HG02884 (cell line): ENCODE results near the gene CNTNAP2.
A peak's percentile ranks its signal among the peaks of the same experiment; 100 is the strongest.
"Not testable (repeated sequence)": the region's sequence is repeated elsewhere in the genome, so short reads cannot be mapped to it uniquely, and the experiment has no call there.

Experiments
- ATAC-seq: cut with Tn5 transposase; IDR thresholded peaks from one replicate; pipeline ENCODE4 v1.9.1; 2021; ENCODE audit warnings: mild to moderate bottlenecking, moderate library complexity; ENCODE audit not compliant: unreplicated experiment

CNTNAP2 gene

GRCh38 chr7:148299350-148300276, 2183.0 kb downstream of the CNTNAP2 start:
- ATAC-seq = no peak

- not testable (repeated sequence) for ATAC-seq
These were observed 2185.8 kb downstream of the CNTNAP2 start for GRCh38 chr7:148302436-148302835.

DNA sequence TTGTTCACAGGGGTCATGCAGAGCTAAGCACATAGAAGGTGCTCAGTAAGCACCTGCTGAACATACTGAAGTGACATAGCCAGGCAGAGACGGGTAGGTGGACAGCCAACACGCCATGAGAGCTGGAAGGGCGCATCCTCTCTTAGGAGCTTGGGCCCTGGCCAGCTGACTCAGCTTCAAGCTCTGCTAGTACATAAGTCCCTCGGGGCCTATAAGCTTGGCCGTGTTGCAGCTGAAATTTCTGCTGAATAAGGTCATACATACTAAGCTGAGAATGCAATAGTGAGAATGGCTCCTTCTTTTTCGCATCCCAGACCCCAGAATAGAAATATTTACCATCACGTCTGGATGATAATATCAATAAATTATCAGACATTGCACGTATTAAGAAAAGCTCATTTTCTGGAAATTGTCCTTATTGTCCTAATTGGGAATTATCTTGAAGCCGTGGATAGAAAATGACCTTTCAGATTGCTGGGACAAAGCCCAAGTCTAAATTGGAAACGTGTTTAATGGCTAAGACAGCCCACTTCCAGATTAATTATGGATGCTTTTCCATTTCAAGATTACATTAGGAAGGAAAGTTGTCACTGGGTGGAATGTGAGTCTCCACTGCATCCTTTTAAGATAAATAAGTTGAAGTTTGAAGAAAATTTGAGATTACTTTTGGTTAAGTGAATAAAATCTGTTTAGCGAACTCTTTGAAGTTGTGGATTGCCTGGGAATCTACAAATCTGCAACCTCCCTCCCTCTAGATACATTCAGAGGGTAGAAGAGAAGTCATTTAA, 2186.9 kb downstream of the CNTNAP2 start:
- ATAC-seq = no peak

DNA sequence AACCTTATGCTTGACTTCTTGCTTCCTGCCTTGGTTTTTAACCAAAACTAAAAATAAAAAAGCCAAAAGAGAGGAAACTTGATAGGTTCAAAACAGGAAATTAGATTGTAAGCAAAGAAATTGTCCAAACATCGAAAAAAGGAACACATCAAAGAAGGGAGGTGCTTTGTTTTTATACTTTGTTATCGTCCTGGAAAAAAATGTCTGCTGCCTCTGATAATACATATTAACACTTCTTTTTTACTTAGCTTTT, 2187.4 kb downstream of the CNTNAP2 start:
- peak; percentile 20 for ATAC-seq

DNA sequence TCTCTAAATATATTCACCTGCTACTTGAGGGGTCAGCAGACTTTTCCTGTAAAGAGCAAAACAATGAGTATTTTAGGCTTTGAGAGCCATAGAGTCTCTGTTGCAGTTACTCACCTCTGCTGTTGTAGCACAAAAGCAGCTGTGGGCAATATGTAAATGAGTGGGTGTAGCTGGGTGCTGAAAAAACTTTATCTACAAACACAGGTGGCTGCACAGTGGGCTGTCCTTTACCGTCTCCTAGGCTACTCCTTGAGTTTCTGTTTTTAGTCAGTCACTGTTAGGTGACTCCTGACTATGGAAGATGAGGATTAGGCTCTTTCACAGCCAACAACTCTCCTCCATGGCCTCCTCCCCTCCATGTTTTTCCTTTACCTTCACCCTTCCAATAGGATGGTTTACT, 2187.9 kb downstream of the CNTNAP2 start:
- ATAC-seq = peak; percentile 82

DNA sequence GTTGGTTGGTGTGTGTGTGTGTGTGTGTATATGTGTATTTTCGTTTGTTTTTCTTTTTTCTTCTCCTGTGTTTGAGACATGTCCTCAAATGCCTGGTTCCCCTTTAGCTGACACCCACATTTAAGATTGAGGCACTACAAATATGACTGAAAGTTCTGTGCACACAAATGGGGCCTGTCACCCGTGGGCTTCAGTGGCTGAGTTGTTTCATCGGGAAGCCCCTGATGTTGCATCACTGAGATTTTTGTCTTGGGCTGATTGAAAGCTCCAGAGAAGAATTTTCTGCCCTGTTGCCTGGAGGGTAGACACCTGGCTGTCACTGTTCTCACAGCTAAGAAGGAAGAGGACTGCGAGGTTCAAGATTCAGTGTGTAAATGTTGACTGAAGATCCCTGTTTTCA, 2190.2 kb downstream of the CNTNAP2 start:
- ATAC-seq = peak; percentile 70

DNA sequence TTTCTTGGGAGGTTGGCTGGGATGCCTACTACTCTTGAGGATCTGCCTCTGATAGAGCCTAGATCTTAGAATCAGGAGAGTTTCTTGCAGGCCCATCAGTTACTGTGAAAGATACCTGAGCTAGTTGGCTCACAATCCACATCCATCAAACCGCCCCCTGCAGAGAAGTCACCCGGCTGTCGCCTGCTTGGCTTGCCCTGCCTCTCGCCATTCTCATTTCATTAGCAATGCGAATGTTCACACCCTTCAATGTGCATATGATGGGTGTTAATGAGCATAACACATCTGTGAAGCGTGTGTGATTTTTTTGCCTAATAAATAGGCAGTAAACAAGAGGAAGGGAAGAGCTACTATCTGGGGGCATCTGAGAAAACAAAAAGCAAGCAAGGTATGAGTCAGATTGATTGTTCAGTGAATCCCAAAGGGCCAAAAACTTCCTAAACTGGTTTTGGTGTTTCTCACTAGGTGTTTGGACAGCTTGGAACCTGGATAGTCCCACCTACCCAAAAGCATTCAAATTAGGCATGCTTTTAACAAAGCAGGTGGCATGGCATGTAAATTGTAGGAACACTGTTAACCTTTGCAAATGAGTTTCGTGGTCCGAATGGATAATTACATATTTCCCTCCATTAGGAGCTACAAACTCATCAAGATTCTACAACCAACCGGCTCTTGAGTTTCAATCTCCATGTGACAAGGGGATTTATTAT, 2201.7 kb downstream of the CNTNAP2 start:
- ATAC-seq = no peak

DNA sequence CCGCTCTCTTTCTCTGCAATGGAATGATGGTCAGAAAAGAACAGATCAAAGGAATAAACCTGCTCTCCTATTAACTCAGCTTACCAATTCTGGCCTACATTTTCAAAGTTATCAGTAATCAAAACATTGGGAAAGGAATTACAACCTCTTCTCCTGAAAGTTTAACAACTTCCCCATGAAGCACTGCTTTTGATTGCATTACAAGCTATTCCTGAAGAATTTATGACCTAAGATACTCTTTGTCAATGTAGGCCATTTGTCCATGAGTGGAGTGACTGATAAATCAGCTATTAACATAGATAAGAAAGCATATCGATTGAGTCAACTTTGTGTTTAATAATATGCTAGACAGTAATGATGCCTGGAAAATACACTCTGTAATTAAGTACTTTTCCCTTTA, 2202.2 kb downstream of the CNTNAP2 start:
- ATAC-seq = no peak

- no peak for ATAC-seq
These were observed 2202.8 kb downstream of the CNTNAP2 start for GRCh38 chr7:148319316-148319808.

- ATAC-seq = no peak
These were observed 2208.6 kb downstream of the CNTNAP2 start for GRCh38 chr7:148325208-148325607.

DNA sequence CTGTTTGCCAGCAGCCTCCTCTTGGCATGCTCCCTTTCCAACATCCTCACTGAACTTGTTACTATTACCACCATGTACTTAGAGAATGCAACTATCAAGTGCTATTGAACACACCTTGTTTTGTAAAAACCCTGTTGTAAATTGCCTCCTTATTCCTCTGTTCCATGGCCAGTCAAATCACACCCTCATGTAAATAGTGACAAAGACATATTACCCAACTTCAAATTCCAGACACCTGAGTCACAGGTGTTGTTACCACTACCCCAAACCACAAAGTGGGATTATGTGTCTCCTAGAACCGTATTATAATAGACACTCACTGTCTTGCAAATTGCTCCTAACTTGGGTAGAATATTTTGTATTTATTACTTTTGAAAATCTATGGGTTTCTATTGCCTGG, 2210.8 kb downstream of the CNTNAP2 start:
- no peak for ATAC-seq

DNA sequence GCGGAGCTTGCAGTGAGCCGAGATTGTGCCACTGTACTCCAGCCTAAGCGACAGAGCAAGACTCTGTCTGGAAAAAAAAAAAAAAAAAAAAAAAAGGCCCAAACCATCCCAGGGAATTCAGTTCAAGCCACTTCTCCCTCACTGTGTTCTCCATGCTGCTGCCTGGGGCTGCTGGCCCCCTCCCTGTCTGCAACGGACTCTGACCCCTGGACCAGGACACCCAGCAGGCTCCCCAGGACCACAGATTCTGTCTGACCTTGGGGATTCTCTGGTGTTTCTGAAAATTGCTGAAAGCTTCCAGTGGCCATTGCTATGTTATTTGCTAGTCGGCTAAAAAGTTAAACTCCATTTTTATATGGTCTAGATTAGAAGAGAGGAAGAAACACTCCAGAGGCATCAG, 2212.3 kb downstream of the CNTNAP2 start:
- ATAC-seq = no peak

GRCh38 chr7:148330124-148330818, 2213.7 kb downstream of the CNTNAP2 start:
- no peak for ATAC-seq

- no peak for ATAC-seq
These were observed 2214.2 kb downstream of the CNTNAP2 start for GRCh38 chr7:148330822-148331221.

DNA sequence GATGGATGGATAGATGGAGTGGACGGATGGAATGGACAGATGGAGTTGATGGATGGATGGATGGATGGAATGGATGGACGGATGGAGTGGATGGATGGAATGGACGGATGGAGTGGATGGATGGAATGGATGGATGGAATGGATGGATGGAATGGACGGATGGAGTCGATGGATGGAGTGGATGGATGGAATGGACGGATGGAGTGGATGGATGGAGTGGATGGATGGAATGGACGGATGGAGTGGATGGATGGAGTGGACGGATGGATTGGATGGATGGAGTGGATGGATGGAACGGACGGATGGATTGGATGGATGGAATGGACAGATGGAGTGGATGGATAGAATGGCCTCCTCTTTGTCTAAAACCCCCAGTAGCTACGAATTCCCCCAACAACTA, 2214.9 kb downstream of the CNTNAP2 start:
- ATAC-seq = not testable (repeated sequence)

DNA sequence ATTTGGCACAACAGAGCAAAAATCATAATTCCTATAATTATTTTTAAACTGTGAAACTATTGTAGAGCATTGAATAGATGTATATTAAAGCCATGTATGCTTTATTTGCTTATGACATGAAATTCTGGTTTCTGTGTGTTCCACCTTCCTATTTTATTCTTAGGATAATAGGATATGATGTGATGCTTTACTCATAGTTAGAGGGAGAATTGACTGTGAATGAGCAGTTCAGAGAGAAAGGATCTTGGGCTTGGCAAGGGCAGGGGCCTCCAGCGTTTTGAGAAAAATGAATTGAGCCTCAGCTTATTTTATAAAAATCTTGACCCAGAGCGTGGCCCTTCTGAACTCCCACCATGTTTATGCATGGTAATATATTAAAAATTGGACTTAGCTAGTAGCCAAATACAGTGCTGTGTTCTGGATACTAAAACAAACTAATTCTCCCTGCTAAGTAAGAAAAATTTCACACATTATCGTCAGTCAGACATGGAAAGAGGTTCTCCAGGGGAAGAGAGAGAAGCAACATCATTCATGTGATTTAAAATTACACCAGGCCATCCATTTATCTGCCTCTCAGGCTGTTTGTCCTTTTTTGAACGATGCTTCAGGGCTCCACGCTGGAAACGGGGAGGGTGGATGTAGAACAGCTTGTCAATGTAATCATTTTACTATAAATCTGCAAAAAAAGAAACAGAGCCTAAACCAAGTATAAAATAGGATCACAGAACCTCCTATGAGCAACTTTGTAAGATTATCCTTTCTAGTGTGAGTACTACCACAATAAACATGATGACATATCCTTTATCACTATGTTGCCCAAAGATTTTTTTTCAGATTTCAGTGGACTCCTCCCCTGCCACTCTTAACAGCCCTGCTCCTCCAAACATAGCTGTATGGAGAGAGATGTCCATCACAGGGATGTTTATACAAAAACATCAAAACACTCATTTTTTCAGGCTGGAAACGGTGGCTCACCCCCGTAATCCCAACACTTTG, 2215.9 kb downstream of the CNTNAP2 start:
- ATAC-seq = no peak

- peak; percentile 20 for ATAC-seq
These were observed 2217.9 kb downstream of the CNTNAP2 start for GRCh38 chr7:148334441-148334956.

GRCh38 chr7:148334959-148335577, 2218.5 kb downstream of the CNTNAP2 start:
- ATAC-seq = peak; percentile 40

- no peak for ATAC-seq
These were observed 2219.2 kb downstream of the CNTNAP2 start for GRCh38 chr7:148335790-148336189.
